Neural progenitor cell (in vitro differentiated cells): ENCODE data around the gene NT5DC3.

Experiments
- EZH2 ChIP-seq: fragments of 200-600 bp; sonication (generic); IDR thresholded peaks from 2 replicates; pipeline ENCODE4 v1.6.1; 2017; ENCODE audit warnings: antibody characterized with exemption, mild to moderate bottlenecking, moderate library complexity
- TF ChIP-seq, protein P1 (sequence below): fragments of 200-600 bp; sonication (generic); IDR thresholded peaks from 2 replicates; pipeline ENCODE4 v1.5.1; 2017; ENCODE audit warnings: antibody characterized with exemption, mild to moderate bottlenecking

DNA sequence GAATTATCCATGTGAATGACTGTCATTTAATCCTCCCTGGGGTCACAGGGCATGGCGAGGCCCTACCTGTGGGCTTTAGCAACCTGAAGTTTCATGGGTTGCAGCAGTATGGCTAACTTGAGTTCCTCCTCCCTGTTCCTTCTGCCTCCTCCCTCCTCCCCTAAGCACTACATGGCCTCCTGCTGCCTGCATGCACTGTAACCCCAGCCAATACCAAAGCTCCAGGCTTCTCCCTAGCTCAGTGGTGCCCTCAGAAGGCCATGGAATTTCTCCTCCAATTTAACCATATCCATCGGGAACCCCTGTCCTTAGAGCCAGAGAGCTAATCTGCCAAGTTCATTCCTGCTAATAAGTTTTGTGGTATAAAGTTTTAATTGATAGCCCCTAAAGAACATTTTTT is 95.1 kb downstream of the NT5DC3 start:
- TF ChIP-seq EZH2, result no peak
- TF ChIP-seq, protein P1, sequence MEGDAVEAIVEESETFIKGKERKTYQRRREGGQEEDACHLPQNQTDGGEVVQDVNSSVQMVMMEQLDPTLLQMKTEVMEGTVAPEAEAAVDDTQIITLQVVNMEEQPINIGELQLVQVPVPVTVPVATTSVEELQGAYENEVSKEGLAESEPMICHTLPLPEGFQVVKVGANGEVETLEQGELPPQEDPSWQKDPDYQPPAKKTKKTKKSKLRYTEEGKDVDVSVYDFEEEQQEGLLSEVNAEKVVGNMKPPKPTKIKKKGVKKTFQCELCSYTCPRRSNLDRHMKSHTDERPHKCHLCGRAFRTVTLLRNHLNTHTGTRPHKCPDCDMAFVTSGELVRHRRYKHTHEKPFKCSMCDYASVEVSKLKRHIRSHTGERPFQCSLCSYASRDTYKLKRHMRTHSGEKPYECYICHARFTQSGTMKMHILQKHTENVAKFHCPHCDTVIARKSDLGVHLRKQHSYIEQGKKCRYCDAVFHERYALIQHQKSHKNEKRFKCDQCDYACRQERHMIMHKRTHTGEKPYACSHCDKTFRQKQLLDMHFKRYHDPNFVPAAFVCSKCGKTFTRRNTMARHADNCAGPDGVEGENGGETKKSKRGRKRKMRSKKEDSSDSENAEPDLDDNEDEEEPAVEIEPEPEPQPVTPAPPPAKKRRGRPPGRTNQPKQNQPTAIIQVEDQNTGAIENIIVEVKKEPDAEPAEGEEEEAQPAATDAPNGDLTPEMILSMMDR, result peak; percentile 14
